ENCODE results near the gene ETV4.

Gene ETV4

DNA sequence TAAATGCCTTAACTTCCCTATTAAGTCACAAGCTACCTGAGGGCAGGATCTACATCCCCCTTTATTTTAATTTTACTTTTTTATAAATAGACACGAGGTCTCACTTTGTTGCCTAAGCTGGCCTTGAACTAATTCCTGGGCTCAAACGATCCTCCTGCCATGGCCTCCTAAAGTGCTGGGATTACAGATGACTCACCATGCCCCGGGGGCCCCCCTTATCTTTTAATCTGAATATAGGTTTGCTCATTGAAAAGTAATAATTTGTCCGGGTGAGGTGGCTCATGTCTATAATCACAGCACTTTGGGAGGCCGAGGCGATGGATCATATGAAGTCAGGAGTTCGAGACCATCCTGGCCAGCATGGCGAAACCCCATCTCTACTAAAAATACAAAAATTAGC is 14.2 kb downstream of the ETV4 start:
- H3K27ac ChIP-seq, result no peak overlapping the region
- TF ChIP-seq CTCF (IDR thresholded peaks at IDR 0.05), result no peak
- no peaks in the 10 kb centered on the region for H3K27me3 ChIP-seq
- no peaks in the 10 kb centered on the region for H3K9me3 ChIP-seq
- no peaks in the 10 kb centered on the region for H3K4me1 ChIP-seq (ENCODE audit: control insufficient read depth in 1 of 2, insufficient read depth in 1 of 2, low read depth in 1 of 2, low read length in 1 of 2)
- no peak overlapping the region for H3K4me3 ChIP-seq (ENCODE audit: low read depth in 1 of 2, low read length in 1 of 2)
- peaks cover 30% of the 10 kb centered on the region for H3K36me3 ChIP-seq

DNA sequence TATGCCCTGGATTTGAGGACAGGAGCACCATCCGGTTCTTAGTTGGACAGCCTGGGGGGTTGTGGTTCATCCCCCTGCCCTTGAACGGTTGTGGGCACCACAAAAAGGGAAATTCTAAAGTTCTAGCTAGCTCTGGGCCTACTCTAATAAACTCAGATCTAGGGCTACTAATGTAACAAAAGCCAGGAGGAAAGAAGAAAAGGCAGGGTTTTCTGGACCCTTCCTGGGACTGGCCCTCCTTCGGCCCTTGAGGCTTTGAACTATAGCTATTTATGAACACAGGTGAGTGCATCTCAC is 15.1 kb downstream of the ETV4 start:
- H3K4me3 ChIP-seq (ENCODE audit: low read depth in 1 of 2, low read length in 1 of 2), result no peak overlapping the region
- H3K36me3 ChIP-seq, result peaks cover 39% of the 10 kb centered on the region
- no peak overlapping the region for H3K27ac ChIP-seq
- no peak for TF ChIP-seq CTCF (IDR thresholded peaks at IDR 0.05)
- no peaks in the 10 kb centered on the region for H3K9me3 ChIP-seq
- H3K27me3 ChIP-seq, result no peaks in the 10 kb centered on the region
- no peaks in the 10 kb centered on the region for H3K4me1 ChIP-seq (ENCODE audit: control insufficient read depth in 1 of 2, insufficient read depth in 1 of 2, low read depth in 1 of 2, low read length in 1 of 2)

DNA sequence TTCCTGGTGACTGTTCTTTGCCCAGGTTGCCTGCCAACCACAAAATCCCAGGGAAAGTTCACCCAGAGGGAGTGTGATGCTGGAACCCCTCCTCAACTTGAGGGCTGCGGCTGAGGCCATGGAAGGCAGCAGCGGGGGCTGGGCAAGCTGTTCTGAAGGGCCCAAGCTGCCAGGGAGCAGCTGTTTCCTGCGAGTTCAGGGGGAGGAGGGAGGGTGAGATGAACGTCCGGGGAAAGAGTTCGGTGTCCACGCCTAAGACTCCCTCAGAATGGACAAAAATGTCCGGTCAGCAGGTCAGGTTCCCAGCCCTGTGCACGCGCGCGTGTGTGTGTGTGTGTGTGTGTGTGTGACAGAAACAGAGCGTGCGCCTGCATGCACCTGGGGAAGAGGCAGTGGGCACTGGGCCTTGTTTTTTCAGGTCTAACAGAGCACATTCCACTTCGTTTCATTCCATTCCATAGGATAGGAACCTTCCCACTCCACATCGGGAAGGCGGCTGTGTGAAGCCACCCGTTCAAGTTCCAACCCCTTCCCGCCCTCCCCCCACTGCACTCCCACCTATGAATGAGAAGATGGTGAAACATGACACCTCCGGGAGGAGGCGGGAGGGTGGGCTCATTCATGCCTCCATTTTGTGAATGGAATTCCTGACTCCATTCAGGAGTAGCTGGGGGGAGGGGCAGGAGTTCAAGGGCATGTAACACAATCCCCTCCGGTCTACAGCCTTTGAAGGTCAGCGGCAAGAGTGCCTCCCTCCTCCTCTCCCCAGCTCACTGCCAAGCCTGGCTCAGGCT is 15.7 kb downstream of the ETV4 start:
- Histone ChIP-seq H3K4me3 (ENCODE audit: low read depth in 1 of 2, low read length in 1 of 2) (no peak overlapping the region), H3K4me1 (ENCODE audit: control insufficient read depth in 1 of 2, insufficient read depth in 1 of 2, low read depth in 1 of 2, low read length in 1 of 2) (no peaks in the 10 kb centered on the region), H3K27me3 (no peaks in the 10 kb centered on the region), H3K27ac (no peak overlapping the region), H3K9me3 (no peaks in the 10 kb centered on the region), H3K36me3 (peaks cover 45% of the 10 kb centered on the region)
- TF ChIP-seq CTCF (IDR thresholded peaks at IDR 0.05), result no peak

DNA sequence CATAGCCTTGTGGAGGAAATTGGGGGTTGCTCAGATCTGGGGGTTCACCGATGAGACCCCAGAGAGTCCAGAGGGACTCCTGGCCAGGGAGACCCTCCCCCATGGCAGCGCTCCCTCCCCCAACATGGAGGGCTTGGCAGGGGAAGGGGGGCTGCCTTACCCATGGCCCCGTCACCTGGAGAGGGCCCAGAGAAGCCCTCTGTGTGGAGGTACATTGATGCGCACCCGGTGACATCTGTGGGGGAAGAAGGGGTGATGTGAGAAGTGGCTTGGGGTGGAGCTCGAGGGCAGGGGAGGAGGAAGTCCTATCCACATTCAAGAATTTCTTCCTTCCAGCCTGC is 16.2 kb downstream of the ETV4 start:
- Histone ChIP-seq H3K36me3 (peaks cover 50% of the 10 kb centered on the region), H3K4me3 (ENCODE audit: low read depth in 1 of 2, low read length in 1 of 2) (no peak overlapping the region), H3K9me3 (no peaks in the 10 kb centered on the region), H3K27ac (no peak overlapping the region), H3K27me3 (no peaks in the 10 kb centered on the region), H3K4me1 (ENCODE audit: control insufficient read depth in 1 of 2, insufficient read depth in 1 of 2, low read depth in 1 of 2, low read length in 1 of 2) (no peaks in the 10 kb centered on the region)
- no peak for TF ChIP-seq CTCF (IDR thresholded peaks at IDR 0.05)

DNA sequence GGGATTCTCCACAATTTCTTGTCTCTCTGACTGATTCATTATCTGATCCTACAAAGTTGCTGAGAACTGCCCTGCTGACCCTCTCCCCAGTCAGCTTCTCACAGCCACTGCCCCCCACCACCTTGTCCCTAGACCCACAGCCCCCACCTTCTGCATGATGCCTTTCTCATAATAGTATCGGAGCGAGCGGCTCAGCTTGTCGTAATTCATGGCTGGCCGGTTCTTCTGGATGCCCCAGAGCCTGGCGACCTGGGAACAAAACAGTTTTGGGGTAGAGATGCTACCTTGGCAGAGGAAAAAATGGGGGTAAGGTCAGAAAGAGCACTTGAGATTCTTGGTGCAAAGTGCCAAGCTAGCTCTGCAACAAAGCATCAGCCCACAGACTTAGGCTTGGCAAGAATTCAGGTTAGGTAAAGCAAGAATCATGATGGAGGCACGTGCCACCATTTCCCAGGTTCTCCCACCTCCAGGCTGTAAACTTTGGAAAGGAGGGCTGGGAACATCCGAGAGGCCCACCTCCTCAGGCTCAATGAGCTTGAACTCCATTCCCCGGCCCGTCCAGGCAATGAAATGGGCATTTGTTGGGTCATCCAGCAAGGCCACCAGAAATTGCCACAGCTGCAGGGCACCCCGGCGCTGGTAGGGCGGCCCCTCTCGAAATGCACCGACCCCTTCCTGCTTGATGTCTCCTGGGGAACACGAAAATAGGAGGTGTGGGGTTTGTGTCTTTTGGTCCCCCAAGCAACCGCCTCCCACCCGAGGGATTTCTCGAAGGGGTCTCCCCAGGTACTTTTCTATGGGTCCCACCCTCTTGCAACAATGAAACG is 16.9 kb downstream of the ETV4 start:
- TF ChIP-seq CTCF (IDR thresholded peaks at IDR 0.05), result no peak
- H3K36me3 ChIP-seq, result peaks cover 57% of the 10 kb centered on the region
- no peaks in the 10 kb centered on the region for H3K27me3 ChIP-seq
- no peaks in the 10 kb centered on the region for H3K4me1 ChIP-seq (ENCODE audit: control insufficient read depth in 1 of 2, insufficient read depth in 1 of 2, low read depth in 1 of 2, low read length in 1 of 2)
- H3K27ac ChIP-seq, result no peak overlapping the region
- H3K9me3 ChIP-seq, result no peaks in the 10 kb centered on the region
- no peak overlapping the region for H3K4me3 ChIP-seq (ENCODE audit: low read depth in 1 of 2, low read length in 1 of 2)
